ENCODE results near the gene VGLL1. TPM values are rescaled to one million over a fixed set of nuclear protein-coding genes. Genes with fewer than 3 reads are reported as not detected.
A peak's percentile ranks its signal among the peaks of the same experiment; 100 is the strongest.

Gene VGLL1
- total RNA-seq, 3 donors from 2014 or later = not detected

DNA sequence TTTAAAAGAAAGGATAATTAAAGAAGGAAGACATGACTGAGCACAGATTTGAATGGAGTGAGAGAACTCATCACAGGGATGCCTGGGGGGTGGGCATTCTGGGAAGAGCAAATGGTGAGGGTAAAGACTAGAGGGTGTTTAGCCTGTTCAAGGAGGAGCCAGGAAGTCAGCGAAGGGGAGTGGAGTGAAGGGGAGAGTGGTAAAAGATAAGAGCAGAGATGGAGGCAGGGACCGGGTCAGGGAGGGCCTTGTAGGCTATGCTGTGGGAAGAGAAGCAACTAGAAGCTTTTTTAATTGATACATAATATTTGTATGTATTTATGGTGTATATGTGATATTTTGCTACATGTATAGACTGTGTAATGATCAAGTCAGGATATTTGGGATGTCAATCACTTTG, 2.2 kb upstream of the VGLL1 start:
- H3K4me1 Mint-ChIP-seq (ENCODE audit: low read depth) = peaks cover 3% of the 10 kb centered on the region
- no peaks in the 10 kb centered on the region for H3K36me3 Mint-ChIP-seq (ENCODE audit: insufficient read depth)
- no peaks in the 10 kb centered on the region for H3K9me3 Mint-ChIP-seq
- ATAC-seq (peak in 1 of 2 donors; percentile 38), DNase-seq (no peak)
- H3K27me3 Mint-ChIP-seq (ENCODE audit: low read depth) = no peaks in the 10 kb centered on the region
- no peak overlapping the region for H3K4me3 Mint-ChIP-seq

DNA sequence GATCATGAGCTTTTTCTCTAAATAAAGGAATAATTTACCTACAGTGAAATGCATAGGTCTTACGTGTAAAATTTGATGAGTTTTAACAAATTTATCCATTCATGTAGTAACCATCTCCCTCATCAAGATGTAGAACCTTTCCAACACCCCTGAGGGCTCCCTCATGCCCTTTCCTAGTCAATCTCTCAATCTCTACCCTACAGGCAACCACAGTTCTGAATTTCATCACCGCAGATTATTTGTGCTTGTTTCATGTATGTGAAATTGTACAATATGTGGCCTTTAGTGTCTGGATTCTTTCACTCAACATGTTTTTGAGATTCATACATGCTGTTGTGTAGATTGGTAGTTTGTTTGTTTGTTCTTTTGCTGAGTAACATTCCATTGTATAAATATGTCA, 2.1 kb downstream of the VGLL1 start:
- H3K27me3 Mint-ChIP-seq (ENCODE audit: low read depth) = no peaks in the 10 kb centered on the region
- H3K4me3 Mint-ChIP-seq = no peak overlapping the region
- H3K9me3 Mint-ChIP-seq = no peaks in the 10 kb centered on the region

DNA sequence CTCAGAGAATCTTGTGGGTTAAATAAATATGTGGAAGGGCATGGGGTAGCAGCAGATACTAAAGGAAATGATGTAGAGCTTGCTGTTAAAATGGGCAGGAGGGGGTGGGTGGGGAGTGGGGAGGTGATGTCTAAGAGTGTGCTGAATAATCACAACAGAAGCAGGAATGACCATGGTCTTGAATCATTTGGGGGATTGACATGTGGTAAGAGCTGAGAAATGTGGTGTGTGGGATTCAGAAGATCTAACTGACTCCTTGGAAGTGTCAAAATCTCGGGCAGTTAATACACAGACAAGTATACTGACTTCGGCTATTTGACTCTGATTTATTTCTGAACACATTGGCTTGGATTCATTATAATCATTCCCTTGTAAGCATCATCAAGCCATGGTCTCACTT, 6.8 kb downstream of the VGLL1 start:
- Mint-ChIP-seq H3K36me3 (ENCODE audit: insufficient read depth) (no peaks in the 10 kb centered on the region), H3K4me1 (ENCODE audit: low read depth) (peaks cover 7% of the 10 kb centered on the region), H3K4me3 (no peak overlapping the region), H3K27me3 (ENCODE audit: low read depth) (no peaks in the 10 kb centered on the region), H3K9me3 (no peaks in the 10 kb centered on the region)
- ATAC-seq (no peak), DNase-seq (no peak)

More for the DNA sequence above, 2.1 kb downstream of the VGLL1 start:
- ATAC-seq = no peak
- no peak for DNase-seq
- Mint-ChIP-seq H3K4me1 (ENCODE audit: low read depth) (peaks cover 3% of the 10 kb centered on the region), H3K36me3 (ENCODE audit: insufficient read depth) (no peaks in the 10 kb centered on the region)

DNA sequence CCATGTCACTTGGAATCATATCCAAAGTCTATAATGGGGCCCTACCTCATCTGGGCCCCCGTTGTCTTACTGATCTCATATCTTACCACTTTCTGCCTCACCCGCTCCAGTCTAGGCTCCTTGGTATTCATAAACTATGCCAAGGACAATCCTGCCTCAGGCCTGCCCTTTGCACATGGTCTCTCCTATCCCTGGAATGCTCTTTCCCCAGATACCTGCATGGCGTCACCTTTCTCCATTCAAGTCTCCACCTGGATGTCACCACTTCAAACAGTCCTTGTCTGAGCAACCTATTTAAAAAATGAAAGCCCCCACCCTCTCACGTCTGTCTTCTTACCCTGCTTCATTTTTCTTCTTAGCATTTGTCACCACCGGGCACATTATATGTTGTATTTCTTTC, 8.2 kb downstream of the VGLL1 start:
- DNase-seq = no peak
- peaks cover 14% of the 10 kb centered on the region for H3K4me1 Mint-ChIP-seq (ENCODE audit: low read depth)
- no peak for ATAC-seq
- no peaks in the 10 kb centered on the region for H3K27me3 Mint-ChIP-seq (ENCODE audit: low read depth)
- H3K36me3 Mint-ChIP-seq (ENCODE audit: insufficient read depth) = no peaks in the 10 kb centered on the region
- H3K9me3 Mint-ChIP-seq = no peaks in the 10 kb centered on the region
- no peak overlapping the region for H3K4me3 Mint-ChIP-seq

DNA sequence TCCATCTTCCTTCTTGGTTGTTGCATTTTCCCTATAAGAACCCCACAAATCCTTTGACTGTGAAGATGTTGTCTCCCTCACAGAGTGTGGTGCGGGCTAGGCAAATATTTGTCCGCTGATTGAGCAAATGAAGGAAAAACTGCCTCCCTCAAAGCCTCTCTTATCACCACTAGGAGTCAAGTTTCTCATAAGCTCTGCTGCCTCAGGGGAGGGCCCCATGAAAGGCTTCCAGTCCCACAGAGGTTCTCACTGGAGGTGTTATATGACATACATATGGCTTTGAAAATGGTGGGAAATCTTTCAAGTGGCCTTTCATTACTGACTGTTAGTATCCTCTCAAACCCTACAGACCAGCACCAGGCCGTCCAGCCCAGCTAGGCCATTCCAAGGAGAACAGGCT, 9.3 kb downstream of the VGLL1 start:
- Mint-ChIP-seq H3K27me3 (ENCODE audit: low read depth) (no peaks in the 10 kb centered on the region), H3K9me3 (no peaks in the 10 kb centered on the region), H3K4me3 (no peak overlapping the region), H3K36me3 (ENCODE audit: insufficient read depth) (no peaks in the 10 kb centered on the region), H3K4me1 (ENCODE audit: low read depth) (peaks cover 25% of the 10 kb centered on the region)
- DNase-seq (no peak), ATAC-seq (no peak)

DNA sequence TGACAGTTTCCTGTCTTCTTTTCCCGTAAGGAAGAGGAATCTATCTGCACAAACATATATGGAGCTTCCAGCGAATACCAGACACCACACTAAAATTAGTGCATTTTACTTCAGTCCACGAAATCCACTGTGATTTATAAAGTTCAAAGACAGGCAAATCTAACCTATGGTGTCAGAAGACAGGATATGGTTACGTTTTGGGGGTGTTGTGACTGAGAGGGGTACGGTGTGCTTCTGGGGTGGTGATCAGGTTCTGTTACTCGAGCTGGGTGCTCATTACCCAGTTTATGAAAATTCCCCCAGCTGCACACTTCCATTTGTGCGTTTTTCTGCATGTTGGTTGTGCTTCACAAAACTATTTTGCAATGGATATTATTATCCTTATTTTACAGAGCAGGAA, 10.3 kb downstream of the VGLL1 start:
- ATAC-seq (no peak), DNase-seq (no peak)
- H3K27me3 Mint-ChIP-seq (ENCODE audit: low read depth) = no peaks in the 10 kb centered on the region
- H3K4me3 Mint-ChIP-seq = no peak overlapping the region
- no peaks in the 10 kb centered on the region for H3K9me3 Mint-ChIP-seq
- no peaks in the 10 kb centered on the region for H3K36me3 Mint-ChIP-seq (ENCODE audit: insufficient read depth)
- H3K4me1 Mint-ChIP-seq (ENCODE audit: low read depth) = peaks cover 34% of the 10 kb centered on the region

DNA sequence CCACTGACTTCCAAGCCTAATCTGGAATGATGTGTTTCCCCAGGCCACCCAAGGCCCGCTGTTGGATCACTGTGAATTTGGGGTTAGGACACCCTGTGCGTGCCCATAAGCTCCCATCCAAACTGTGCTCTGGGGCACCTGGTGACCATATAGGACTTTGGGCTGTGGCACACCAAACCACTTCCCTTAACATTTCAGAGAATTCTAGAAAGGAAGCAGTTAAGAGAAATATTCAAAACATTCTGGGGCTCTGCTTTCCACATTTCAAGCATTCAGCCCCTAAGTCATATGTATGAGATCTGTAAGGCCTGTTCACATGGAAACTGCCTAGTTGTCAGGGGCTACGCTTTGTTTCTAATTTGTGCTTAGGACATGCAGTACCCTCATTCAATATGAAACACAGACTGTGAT, 14.4 kb downstream of the VGLL1 start:
- ATAC-seq (peak in 1 of 2 donors; percentile 14), DNase-seq (no peak)
- H3K27me3 Mint-ChIP-seq (ENCODE audit: low read depth) = no peaks in the 10 kb centered on the region
- peaks cover 38% of the 10 kb centered on the region for H3K4me1 Mint-ChIP-seq (ENCODE audit: low read depth)
- H3K9me3 Mint-ChIP-seq = no peaks in the 10 kb centered on the region
- H3K36me3 Mint-ChIP-seq (ENCODE audit: insufficient read depth) = no peaks in the 10 kb centered on the region
- H3K4me3 Mint-ChIP-seq = no peak overlapping the region

DNA sequence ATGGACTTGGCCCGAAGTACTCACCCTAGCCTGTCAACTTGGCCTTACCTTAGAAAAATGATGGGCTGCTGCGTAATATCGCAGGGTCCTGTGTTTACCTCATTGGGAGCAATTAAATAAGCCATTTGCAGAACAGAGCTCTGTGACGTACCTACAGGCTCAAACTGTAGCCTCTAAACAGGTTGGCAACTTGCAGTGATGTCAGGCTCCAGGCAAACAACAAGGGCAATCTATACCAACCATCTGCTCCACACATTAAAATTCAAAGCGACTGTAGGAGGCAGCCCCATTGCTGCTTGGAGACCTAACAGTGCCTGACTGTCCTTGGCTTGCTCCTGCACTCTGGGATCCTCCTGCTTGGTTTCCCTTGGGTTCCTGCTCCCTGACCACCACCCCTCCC, 17.2 kb downstream of the VGLL1 start:
- Mint-ChIP-seq H3K4me1 (ENCODE audit: low read depth) (peaks cover 33% of the 10 kb centered on the region), H3K36me3 (ENCODE audit: insufficient read depth) (no peaks in the 10 kb centered on the region), H3K9me3 (no peaks in the 10 kb centered on the region), H3K27me3 (ENCODE audit: low read depth) (no peaks in the 10 kb centered on the region), H3K4me3 (no peak overlapping the region)
- DNase-seq (no peak), ATAC-seq (no peak)

DNA sequence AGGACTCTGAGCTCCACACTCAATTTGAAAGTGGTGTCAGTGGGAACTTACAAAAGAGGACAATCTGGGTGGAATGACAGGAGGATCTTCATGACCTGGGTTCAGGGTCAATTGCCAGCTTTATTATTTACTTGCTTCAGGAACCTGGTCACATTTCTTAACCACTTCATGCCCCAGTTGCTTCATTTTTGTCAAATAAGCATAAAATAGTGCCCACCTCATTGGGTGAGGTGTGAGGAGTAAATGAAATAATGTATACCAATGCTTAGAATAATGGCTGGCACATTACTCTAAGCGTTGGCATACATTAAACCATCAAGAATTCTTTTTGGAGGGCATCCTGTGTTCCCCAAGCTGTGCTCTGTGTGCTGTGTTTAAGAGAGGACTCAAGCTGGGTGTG, 19.4 kb downstream of the VGLL1 start:
- H3K4me1 Mint-ChIP-seq (ENCODE audit: low read depth) = peaks cover 14% of the 10 kb centered on the region
- H3K4me3 Mint-ChIP-seq = no peak overlapping the region
- H3K27me3 Mint-ChIP-seq (ENCODE audit: low read depth) = no peaks in the 10 kb centered on the region
- ATAC-seq = no peak
- H3K36me3 Mint-ChIP-seq (ENCODE audit: insufficient read depth) = no peaks in the 10 kb centered on the region
- no peak for DNase-seq
- H3K9me3 Mint-ChIP-seq = no peaks in the 10 kb centered on the region

DNA sequence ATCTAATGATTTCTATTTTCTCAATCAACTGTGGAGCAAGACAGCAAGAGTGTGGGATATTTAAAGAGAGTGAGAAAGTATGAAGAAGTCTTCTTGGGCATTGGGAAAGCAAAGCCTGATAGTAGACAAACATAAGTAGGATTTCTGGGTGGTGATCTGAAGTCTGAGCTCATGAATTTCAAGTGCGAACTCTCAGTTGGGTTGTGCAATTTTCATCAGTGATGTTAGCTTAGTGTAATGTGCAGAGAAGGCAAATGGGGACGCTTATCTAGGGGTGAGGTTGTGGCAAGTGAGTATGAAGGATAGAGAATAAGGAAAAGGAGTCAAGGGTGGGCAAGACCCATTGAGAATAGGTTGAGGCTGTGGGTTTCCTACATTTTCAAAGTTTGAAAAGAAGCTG, 23.7 kb downstream of the VGLL1 start:
- no peak for ATAC-seq
- no peaks in the 10 kb centered on the region for H3K36me3 Mint-ChIP-seq (ENCODE audit: insufficient read depth)
- no peaks in the 10 kb centered on the region for H3K27me3 Mint-ChIP-seq (ENCODE audit: low read depth)
- H3K4me3 Mint-ChIP-seq = no peak overlapping the region
- H3K9me3 Mint-ChIP-seq = no peaks in the 10 kb centered on the region
- DNase-seq = no peak
- no peaks in the 10 kb centered on the region for H3K4me1 Mint-ChIP-seq (ENCODE audit: low read depth)

DNA sequence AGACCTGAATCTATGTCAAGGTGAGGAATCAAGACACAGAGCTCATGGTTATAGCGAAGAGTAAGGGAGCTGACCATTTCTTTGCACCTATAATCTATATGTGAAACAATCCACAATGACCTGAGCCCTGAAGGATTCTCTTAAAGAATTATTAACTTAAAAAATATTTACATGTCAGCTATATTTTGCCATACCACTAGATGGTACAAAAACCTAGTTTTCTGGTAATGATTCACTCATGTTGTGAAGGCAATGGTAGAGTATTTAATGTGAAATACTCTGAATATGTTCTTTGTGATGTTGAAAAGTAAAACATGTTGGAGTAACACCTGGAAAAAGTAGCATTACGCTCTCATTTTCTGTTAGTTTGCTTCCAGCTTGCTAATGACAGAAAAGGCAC, 40.0 kb downstream of the VGLL1 start:
- no peaks in the 10 kb centered on the region for H3K9me3 Mint-ChIP-seq
- H3K36me3 Mint-ChIP-seq (ENCODE audit: insufficient read depth) = no peaks in the 10 kb centered on the region
- H3K4me3 Mint-ChIP-seq = no peak overlapping the region
- no peaks in the 10 kb centered on the region for H3K27me3 Mint-ChIP-seq (ENCODE audit: low read depth)
- ATAC-seq (no peak), DNase-seq (no peak)
- H3K4me1 Mint-ChIP-seq (ENCODE audit: low read depth) = peaks cover 12% of the 10 kb centered on the region

DNA sequence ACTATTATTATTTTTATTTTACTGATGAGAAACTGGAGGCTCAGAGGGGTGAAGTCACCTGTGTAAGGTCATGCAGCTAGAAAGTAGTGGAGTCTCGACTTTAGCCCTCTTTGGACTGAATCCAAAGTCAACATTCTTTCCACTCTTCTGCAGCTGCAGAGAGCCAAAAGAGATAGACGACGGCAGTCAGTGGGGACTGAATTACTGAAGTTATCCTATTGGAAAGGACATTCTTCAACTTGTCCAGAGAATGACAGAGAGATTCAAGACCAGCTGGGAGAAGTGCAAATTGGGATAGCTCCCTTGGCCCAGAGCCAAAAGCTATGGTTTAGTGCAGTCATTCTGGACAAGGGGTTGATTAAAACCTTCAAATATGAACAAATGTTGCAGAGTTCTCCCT, 42.5 kb downstream of the VGLL1 start:
- H3K9me3 Mint-ChIP-seq = no peaks in the 10 kb centered on the region
- H3K4me1 Mint-ChIP-seq (ENCODE audit: low read depth) = peaks cover 25% of the 10 kb centered on the region
- no peak for DNase-seq
- H3K36me3 Mint-ChIP-seq (ENCODE audit: insufficient read depth) = no peaks in the 10 kb centered on the region
- no peaks in the 10 kb centered on the region for H3K27me3 Mint-ChIP-seq (ENCODE audit: low read depth)
- no peak for ATAC-seq
- no peak overlapping the region for H3K4me3 Mint-ChIP-seq

DNA sequence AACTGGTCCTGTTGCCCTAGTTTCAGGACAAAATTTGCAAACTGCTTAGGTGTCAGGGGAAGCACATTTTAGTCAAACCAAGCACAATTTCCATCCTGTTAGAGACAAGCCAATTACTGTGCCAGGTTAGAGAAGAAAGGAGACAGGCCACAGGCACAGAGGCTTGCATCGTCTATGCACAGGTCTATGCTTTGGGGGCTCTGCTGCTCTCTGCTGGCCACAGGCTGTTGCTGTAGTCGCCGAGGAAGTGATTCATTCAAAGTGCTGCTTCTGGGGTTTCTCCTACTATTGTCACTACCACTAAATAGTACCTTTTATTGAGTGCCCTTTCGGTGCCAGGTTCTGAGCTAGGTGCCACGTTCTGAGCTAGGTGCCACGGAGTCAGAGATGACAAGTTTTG, 45.5 kb downstream of the VGLL1 start:
- peak; percentile 58 for DNase-seq
- Mint-ChIP-seq H3K9me3 (no peaks in the 10 kb centered on the region), H3K4me1 (ENCODE audit: low read depth) (peaks cover 21% of the 10 kb centered on the region), H3K27me3 (ENCODE audit: low read depth) (no peaks in the 10 kb centered on the region), H3K36me3 (ENCODE audit: insufficient read depth) (no peaks in the 10 kb centered on the region), H3K4me3 (no peak overlapping the region)
- peak; percentile 98 for ATAC-seq

DNA sequence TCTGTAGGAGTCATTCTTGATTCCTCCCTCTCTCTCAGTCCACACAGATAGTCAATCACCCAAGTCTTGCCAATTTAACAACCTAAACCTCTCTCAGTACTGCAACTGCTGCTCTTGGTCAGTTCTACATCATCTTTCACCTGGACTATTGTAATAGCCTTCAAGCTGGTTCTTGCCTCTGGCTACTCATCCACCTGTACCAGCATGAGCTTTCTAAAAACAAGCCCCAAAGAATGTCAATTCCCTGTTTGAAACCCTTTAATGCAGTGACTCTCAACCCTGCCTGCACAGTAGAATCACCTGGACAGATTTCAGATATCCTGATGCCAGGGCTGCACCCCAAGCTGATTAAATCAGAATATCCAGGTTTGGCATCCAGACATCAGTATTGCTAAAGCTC, 48.3 kb downstream of the VGLL1 start:
- no peaks in the 10 kb centered on the region for H3K36me3 Mint-ChIP-seq (ENCODE audit: insufficient read depth)
- no peak overlapping the region for H3K4me3 Mint-ChIP-seq
- ATAC-seq (no peak), DNase-seq (no peak)
- H3K27me3 Mint-ChIP-seq (ENCODE audit: low read depth) = no peaks in the 10 kb centered on the region
- no peaks in the 10 kb centered on the region for H3K9me3 Mint-ChIP-seq
- peaks cover 29% of the 10 kb centered on the region for H3K4me1 Mint-ChIP-seq (ENCODE audit: low read depth)

DNA sequence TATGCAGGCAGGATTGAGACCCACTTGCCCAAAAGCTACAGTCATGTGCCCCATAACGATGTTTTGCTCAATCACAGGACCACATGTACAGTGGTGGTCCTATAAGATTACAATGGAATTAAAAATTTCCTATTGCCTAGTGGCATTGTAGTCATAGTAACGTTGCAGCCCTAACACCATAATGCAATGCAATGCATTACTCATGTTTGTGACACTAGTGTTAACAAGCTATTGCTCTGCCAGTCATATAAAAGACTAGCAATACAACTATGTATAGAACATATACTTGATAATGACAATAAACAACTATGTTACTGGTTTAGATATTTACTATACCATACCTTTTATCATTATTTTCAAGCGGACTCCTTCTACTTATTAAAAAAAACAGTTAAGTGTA, 50.6 kb downstream of the VGLL1 start:
- Mint-ChIP-seq H3K4me3 (no peak overlapping the region), H3K4me1 (ENCODE audit: low read depth) (peaks cover 44% of the 10 kb centered on the region), H3K36me3 (ENCODE audit: insufficient read depth) (no peaks in the 10 kb centered on the region)

DNA sequence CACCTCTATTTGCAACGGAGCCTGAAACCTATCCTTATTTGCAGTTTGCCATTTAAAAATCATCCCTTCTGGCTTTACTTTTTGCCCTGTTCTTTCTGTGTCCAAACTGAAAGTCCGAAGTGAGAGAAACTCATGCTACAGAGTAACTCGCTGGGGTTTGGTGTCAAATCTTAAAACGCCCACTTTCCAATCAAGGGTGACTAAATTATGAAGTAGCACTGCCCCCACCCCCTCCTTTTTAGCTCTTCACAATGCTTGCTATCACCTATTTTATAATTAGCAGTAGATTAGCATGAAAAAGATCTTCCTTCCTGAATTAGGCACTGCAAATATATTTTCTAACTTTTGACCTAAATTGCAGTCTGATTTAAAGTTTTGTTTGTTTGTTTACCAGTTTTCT, 52.5 kb downstream of the VGLL1 start:
- peaks cover 49% of the 10 kb centered on the region for H3K4me1 Mint-ChIP-seq (ENCODE audit: low read depth)
- no peak overlapping the region for H3K4me3 Mint-ChIP-seq
- peak; percentile 39 to 60 for ATAC-seq
- no peaks in the 10 kb centered on the region for H3K9me3 Mint-ChIP-seq
- H3K36me3 Mint-ChIP-seq (ENCODE audit: insufficient read depth) = no peaks in the 10 kb centered on the region
- no peak for DNase-seq
- H3K27me3 Mint-ChIP-seq (ENCODE audit: low read depth) = no peaks in the 10 kb centered on the region

More for the DNA sequence above, 50.6 kb downstream of the VGLL1 start:
- Mint-ChIP-seq H3K27me3 (ENCODE audit: low read depth) (no peaks in the 10 kb centered on the region), H3K9me3 (no peaks in the 10 kb centered on the region)
- DNase-seq (no peak), ATAC-seq (no peak)
